ENCODE measurements around the gene CYFIP1. TPM values are rescaled to one million over a fixed set of nuclear protein-coding genes. Genes with fewer than 3 reads are reported as not detected.

Gene CYFIP1
- total RNA-seq, 1 experiment from 2014 or later: 143 TPM

DNA sequence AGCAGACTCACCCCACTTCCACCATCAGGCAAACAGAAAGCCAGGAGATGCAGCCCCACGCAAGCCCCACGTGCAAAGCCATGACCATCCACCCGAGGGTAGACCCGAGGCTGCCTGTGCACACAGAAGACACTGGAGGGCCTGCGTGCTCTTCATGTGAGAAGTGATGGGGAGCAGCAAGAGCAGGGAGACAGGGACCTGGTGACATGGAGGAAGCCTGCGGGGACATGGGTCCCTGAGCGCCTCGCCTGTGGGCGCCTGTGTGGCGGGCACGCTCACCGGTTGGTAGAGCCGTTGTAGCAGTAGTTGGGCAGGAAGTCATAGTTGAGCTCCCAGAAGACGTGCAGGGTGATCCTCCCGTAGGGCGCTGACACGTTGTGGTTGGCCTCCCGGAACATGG is 76.7 kb downstream of the CYFIP1 start:
- ChIA-PET RAD21 (ENCODE audit: low non-redundant PET in 1 of 2, low total read pairs in 2 of 2, uncharacterized antibody in 2 of 2, unreplicated experiment in 2 of 2) (no interaction called here), CTCF (no interaction called here), POLR2A (no interaction called here)
- DNase-seq (ENCODE audit: low read depth, low spot score) (no peak), ATAC-seq (no peak)
- Histone ChIP-seq H3K27ac (ENCODE audit: low read depth, low read length) (no peak overlapping the region), H4K20me1 (ENCODE audit: insufficient read depth) (no peaks in the 10 kb centered on the region), H3K27me3 (ENCODE audit: insufficient read depth, low read length) (no peaks in the 10 kb centered on the region), H3K4me3 (replicated peaks in 1 of 2; ENCODE audit: low read depth in 1 of 2, low read length in 2 of 2) (no peak overlapping the region), H3K4me2 (ENCODE audit: low read length) (no peak overlapping the region), H3K9me3 (ENCODE audit: control insufficient read depth in 1 of 2, insufficient read depth in 1 of 2, low read depth in 1 of 2, low read length in 2 of 2) (no peaks in the 10 kb centered on the region), H2AFZ (ENCODE audit: low read depth, low read length, poor library complexity, severe bottlenecking) (no peak overlapping the region), H3K9ac (ENCODE audit: low read length) (no peak overlapping the region), H3K79me2 (ENCODE audit: insufficient read depth, low read length) (no peaks in the 10 kb centered on the region), H3K4me1 (ENCODE audit: control insufficient read depth in 1 of 2, insufficient read depth in 2 of 2, low read length in 2 of 2) (no peaks in the 10 kb centered on the region), H3K36me3 (ENCODE audit: control insufficient read depth in 1 of 2, insufficient read depth in 2 of 2, low read length in 2 of 2) (peaks cover 13 to 28% of the 10 kb centered on the region in 2 experiments; a peak in 3 of 4 replicates), H3K9me2 (ENCODE audit: insufficient read depth) (no peaks in the 10 kb centered on the region)
- intact Hi-C loops (cut with micrococcal nuclease): no loop called here
- no TSS peak for BruUV-seq (replicated peaks)
- TF ChIP-seq, protein P1, sequence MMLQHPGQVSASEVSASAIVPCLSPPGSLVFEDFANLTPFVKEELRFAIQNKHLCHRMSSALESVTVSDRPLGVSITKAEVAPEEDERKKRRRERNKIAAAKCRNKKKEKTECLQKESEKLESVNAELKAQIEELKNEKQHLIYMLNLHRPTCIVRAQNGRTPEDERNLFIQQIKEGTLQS (IDR thresholded peaks at IDR 0.05): no peak

DNA sequence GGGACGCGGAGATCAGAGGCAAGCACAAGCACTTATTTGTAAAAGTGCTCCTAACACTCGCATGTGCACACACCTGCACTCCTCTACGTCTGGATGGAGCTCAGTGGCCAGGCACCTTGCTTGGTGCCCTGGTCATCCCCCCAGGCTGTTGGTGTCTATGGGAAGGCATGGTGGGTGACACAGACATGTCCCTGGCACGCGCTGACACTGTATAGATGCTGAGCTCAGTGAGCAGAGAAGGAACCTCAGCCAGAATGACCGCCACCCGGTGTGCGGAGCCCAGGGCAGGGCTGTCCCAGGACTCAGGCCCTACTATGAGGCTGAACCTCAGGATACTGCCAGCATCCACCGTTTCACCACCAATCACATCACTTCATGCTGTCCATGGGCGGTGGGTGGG is 77.2 kb downstream of the CYFIP1 start:
- Histone ChIP-seq H3K9ac (ENCODE audit: low read length) (no peak overlapping the region), H3K27me3 (ENCODE audit: insufficient read depth, low read length) (no peaks in the 10 kb centered on the region), H2AFZ (ENCODE audit: low read depth, low read length, poor library complexity, severe bottlenecking) (no peak overlapping the region), H3K4me1 (ENCODE audit: control insufficient read depth in 1 of 2, insufficient read depth in 2 of 2, low read length in 2 of 2) (no peaks in the 10 kb centered on the region), H3K27ac (ENCODE audit: low read depth, low read length) (no peak overlapping the region), H3K9me2 (ENCODE audit: insufficient read depth) (no peaks in the 10 kb centered on the region), H3K36me3 (ENCODE audit: control insufficient read depth in 1 of 2, insufficient read depth in 2 of 2, low read length in 2 of 2) (peaks cover 13 to 25% of the 10 kb centered on the region in 2 experiments; a peak in 3 of 4 replicates), H3K9me3 (ENCODE audit: control insufficient read depth in 1 of 2, insufficient read depth in 1 of 2, low read depth in 1 of 2, low read length in 2 of 2) (no peaks in the 10 kb centered on the region), H3K4me3 (replicated peaks in 1 of 2; ENCODE audit: low read depth in 1 of 2, low read length in 2 of 2) (no peak overlapping the region), H3K4me2 (ENCODE audit: low read length) (no peak overlapping the region), H3K79me2 (ENCODE audit: insufficient read depth, low read length) (no peaks in the 10 kb centered on the region), H4K20me1 (ENCODE audit: insufficient read depth) (no peaks in the 10 kb centered on the region)
- POLR2A ChIA-PET: no interaction called here
- BruUV-seq (replicated peaks): no TSS peak
- ATAC-seq (no peak), DNase-seq (ENCODE audit: low read depth, low spot score) (no peak)
- RAD21 ChIA-PET (ENCODE audit: low non-redundant PET in 1 of 2, low total read pairs in 2 of 2, uncharacterized antibody in 2 of 2, unreplicated experiment in 2 of 2): no interaction called here
- CTCF ChIA-PET: no interaction called here
- intact Hi-C loops (cut with micrococcal nuclease): no loop called here
- TF ChIP-seq ZFX (IDR thresholded peaks at IDR 0.05): no peak
- no peak for TF ChIP-seq CEBPB (IDR thresholded peaks at IDR 0.05; ENCODE audit: low read depth)
- no peak for TF ChIP-seq POLR2AphosphoS5 (IDR thresholded peaks at IDR 0.05; ENCODE audit: low read depth, low read length)

Data from HCT116 (cell line).